Neural cell (in vitro differentiated cells): ENCODE data around the gene HPS4. TPM values are rescaled to one million over a fixed set of nuclear protein-coding genes. Genes with fewer than 3 reads are reported as not detected.

Source experiments
- H2AFZ ChIP-seq: fragments of 200-600, 300-800 bp; sonication (generic), shearing (Covaris generic); 2 replicates; pipeline ENCODE4 v1.6.0; 2014; ENCODE audit warnings: low read depth, mild to moderate bottlenecking, antibody characterized with exemption, low read length, moderate library complexity
- H3F3A ChIP-seq: fragments of 200-600 bp; shearing (Covaris generic); 2 replicates; pipeline ENCODE4 v1.6.1; 2016; ENCODE audit warnings: mild to moderate bottlenecking, moderate library complexity, mixed read lengths, antibody characterized with exemption, low read length; ENCODE audit not compliant: insufficient read depth, poor library complexity, severe bottlenecking
- H3K27ac ChIP-seq: fragments of 200-600, 300-800 bp; sonication (generic), shearing (Covaris generic); 2 replicates; pipeline ENCODE4 v1.5.1; 2014; ENCODE audit warnings: mild to moderate bottlenecking, low read length, moderate library complexity
- H3K27me3 ChIP-seq: fragments of 300-800, 200-600 bp; sonication (generic), shearing (Covaris generic); 2 replicates; pipeline ENCODE4 v1.6.0; 2014; ENCODE audit warnings: mild to moderate bottlenecking, low read depth, low read length, moderate library complexity; ENCODE audit not compliant: insufficient read depth
- H3K36me3 ChIP-seq: fragments of 300-800, 200-600 bp; sonication (generic), shearing (Covaris generic); 2 replicates; pipeline ENCODE4 v1.5.1; 2014; ENCODE audit warnings: mild to moderate bottlenecking, antibody characterized with exemption, low read length, moderate library complexity; ENCODE audit not compliant: insufficient read depth
- H3K4me2 ChIP-seq: fragments of 300-800, 200-600 bp; sonication (generic), shearing (Covaris generic); 2 replicates; pipeline ENCODE4 v1.6.0; 2014; ENCODE audit warnings: mild to moderate bottlenecking, low read length
- H3K4me3 ChIP-seq: fragments of 300-800, 200-600 bp; sonication (generic), shearing (Covaris generic); 2 replicates; pipeline ENCODE4 v1.5.1; 2014; ENCODE audit warnings: mild to moderate bottlenecking, low read length, moderate library complexity
- H3K79me2 ChIP-seq: fragments of 200-600 bp; shearing (Covaris generic); replicated peaks from 2 replicates; pipeline ENCODE4 v1.6.0; 2014; ENCODE audit warnings: mild to moderate bottlenecking, low read length, moderate library complexity; ENCODE audit not compliant: insufficient read depth
- H3K9ac ChIP-seq: fragments of 300-800, 200-600 bp; sonication (generic), shearing (Covaris generic); 2 replicates; pipeline ENCODE4 v1.6.1; 2016; ENCODE audit warnings: mild to moderate bottlenecking, low read length, mixed read lengths
- H3K9me2 ChIP-seq: fragments of 200-600 bp; shearing (Covaris generic); 2 replicates; pipeline ENCODE4 v1.6.1; 2016; ENCODE audit warnings: mild to moderate bottlenecking, low read length, mixed read lengths; ENCODE audit not compliant: insufficient read depth
- H3K9me3 ChIP-seq: fragments of 200-600, 300-800 bp; sonication (generic), shearing (Covaris generic); 2 replicates; pipeline ENCODE4 v1.6.1; 2016; ENCODE audit warnings: mild to moderate bottlenecking, mixed run types, low read length, moderate library complexity, mixed read lengths
- H4K20me1 ChIP-seq: fragments of 200-600 bp; shearing (Covaris generic); 2 replicates; pipeline ENCODE4 v1.6.1; 2016; ENCODE audit warnings: mild to moderate bottlenecking, mixed run types; ENCODE audit not compliant: insufficient read depth
- EP300 ChIP-seq: fragments of 450-650 bp; conservative IDR thresholded peaks from 2 replicates; pipeline ENCODE4 v1.6.1; 2014; ENCODE audit warnings: antibody characterized with exemption, mild to moderate bottlenecking, moderate library complexity; ENCODE audit not compliant: poor library complexity, severe bottlenecking
- EZH2 ChIP-seq: fragments of 200-600, 300-800 bp; shearing (Covaris generic), sonication (generic); IDR thresholded peaks from 2 replicates; pipeline ENCODE4 v1.6.1; 2014; ENCODE audit warnings: antibody characterized with exemption, low read length, borderline replicate concordance, mild to moderate bottlenecking; ENCODE audit not compliant: insufficient read depth, poor library complexity, severe bottlenecking
- MXI1 ChIP-seq: fragments of 450-650 bp; conservative IDR thresholded peaks from 2 replicates; pipeline ENCODE4 v1.6.1; 2014; ENCODE audit warnings: antibody characterized with exemption, mild to moderate bottlenecking; ENCODE audit not compliant: poor library complexity, severe bottlenecking
- POLR2AphosphoS5 ChIP-seq: IDR thresholded peaks from 2 replicates; pipeline ENCODE4 v1.6.1; 2012
- RAD21 ChIP-seq: fragments of 450-650 bp; conservative IDR thresholded peaks from 2 replicates; pipeline ENCODE4 v1.6.1; 2014; ENCODE audit warnings: antibody characterized with exemption, mild to moderate bottlenecking, moderate library complexity
- SMC3 ChIP-seq: fragments of 450-650 bp; conservative IDR thresholded peaks from 2 replicates; pipeline ENCODE4 v1.6.1; 2014; ENCODE audit warnings: antibody characterized with exemption, mild to moderate bottlenecking, moderate library complexity; ENCODE audit not compliant: poor library complexity
- TAF1 ChIP-seq: IDR thresholded peaks from 2 replicates; pipeline ENCODE4 v1.6.1; 2012; ENCODE audit warnings: low read depth
- polyA plus RNA-seq: library from polyadenylated mRNA; depleted of rRNA; stranded (reverse); fragments of >200 nt; gene quantifications from 2 replicates; pipeline ENCODE4 v1.2.3, GENCODE V29; 2014
- TF ChIP-seq, protein P1 (sequence below): fragments of 450-650 bp; IDR thresholded peaks from 2 replicates; pipeline ENCODE4 v1.5.1; 2014; ENCODE audit warnings: antibody characterized with exemption, mild to moderate bottlenecking, moderate library complexity; ENCODE audit not compliant: poor library complexity, severe bottlenecking
- TF ChIP-seq, protein P2 (sequence below): IDR thresholded peaks from 2 replicates; pipeline ENCODE4 v1.6.1; 2012; ENCODE audit warnings: borderline replicate concordance

The HPS4 gene
- polyA plus RNA-seq, 1 donor from 2014 or later: 54.1 TPM

DNA sequence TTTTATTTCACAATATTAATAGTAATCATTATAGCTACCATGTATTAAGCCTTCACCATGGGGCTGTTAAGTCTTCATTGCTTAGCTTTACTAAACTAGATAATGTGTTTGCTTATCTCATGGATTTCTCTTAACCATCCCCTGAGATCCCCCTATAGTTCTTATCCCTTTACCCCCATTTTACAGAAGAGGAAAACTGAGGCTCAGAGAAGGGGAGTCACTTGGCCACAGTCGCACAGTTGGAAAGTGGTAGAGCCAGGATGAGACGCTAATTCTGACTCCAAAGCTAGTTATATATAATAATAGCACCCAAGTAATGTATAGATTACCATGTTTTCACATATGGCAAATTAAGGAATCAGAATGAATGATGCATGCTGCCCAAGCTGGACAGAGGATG, 38.4 kb upstream of the HPS4 start:
- Histone ChIP-seq H3K4me3 (no peak overlapping the region), H3F3A (no peaks in the 10 kb centered on the region), H2AFZ (no peak overlapping the region), H3K27me3 (no peaks in the 10 kb centered on the region), H3K4me2 (no peak overlapping the region), H3K36me3 (no peaks in the 10 kb centered on the region), H4K20me1 (no peaks in the 10 kb centered on the region), H3K79me2 (no peaks in the 10 kb centered on the region), H3K9me3 (no peaks in the 10 kb centered on the region), H3K9ac (no peak overlapping the region), H3K9me2 (no peaks in the 10 kb centered on the region), H3K27ac (no peak overlapping the region)
- TF ChIP-seq EZH2: no peak
- TF ChIP-seq, protein P1, sequence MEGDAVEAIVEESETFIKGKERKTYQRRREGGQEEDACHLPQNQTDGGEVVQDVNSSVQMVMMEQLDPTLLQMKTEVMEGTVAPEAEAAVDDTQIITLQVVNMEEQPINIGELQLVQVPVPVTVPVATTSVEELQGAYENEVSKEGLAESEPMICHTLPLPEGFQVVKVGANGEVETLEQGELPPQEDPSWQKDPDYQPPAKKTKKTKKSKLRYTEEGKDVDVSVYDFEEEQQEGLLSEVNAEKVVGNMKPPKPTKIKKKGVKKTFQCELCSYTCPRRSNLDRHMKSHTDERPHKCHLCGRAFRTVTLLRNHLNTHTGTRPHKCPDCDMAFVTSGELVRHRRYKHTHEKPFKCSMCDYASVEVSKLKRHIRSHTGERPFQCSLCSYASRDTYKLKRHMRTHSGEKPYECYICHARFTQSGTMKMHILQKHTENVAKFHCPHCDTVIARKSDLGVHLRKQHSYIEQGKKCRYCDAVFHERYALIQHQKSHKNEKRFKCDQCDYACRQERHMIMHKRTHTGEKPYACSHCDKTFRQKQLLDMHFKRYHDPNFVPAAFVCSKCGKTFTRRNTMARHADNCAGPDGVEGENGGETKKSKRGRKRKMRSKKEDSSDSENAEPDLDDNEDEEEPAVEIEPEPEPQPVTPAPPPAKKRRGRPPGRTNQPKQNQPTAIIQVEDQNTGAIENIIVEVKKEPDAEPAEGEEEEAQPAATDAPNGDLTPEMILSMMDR: no peak
- TF ChIP-seq, protein P2, sequence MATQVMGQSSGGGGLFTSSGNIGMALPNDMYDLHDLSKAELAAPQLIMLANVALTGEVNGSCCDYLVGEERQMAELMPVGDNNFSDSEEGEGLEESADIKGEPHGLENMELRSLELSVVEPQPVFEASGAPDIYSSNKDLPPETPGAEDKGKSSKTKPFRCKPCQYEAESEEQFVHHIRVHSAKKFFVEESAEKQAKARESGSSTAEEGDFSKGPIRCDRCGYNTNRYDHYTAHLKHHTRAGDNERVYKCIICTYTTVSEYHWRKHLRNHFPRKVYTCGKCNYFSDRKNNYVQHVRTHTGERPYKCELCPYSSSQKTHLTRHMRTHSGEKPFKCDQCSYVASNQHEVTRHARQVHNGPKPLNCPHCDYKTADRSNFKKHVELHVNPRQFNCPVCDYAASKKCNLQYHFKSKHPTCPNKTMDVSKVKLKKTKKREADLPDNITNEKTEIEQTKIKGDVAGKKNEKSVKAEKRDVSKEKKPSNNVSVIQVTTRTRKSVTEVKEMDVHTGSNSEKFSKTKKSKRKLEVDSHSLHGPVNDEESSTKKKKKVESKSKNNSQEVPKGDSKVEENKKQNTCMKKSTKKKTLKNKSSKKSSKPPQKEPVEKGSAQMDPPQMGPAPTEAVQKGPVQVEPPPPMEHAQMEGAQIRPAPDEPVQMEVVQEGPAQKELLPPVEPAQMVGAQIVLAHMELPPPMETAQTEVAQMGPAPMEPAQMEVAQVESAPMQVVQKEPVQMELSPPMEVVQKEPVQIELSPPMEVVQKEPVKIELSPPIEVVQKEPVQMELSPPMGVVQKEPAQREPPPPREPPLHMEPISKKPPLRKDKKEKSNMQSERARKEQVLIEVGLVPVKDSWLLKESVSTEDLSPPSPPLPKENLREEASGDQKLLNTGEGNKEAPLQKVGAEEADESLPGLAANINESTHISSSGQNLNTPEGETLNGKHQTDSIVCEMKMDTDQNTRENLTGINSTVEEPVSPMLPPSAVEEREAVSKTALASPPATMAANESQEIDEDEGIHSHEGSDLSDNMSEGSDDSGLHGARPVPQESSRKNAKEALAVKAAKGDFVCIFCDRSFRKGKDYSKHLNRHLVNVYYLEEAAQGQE: no peak
- no peak for TF ChIP-seq SMC3
- TF ChIP-seq TAF1: no peak
- no peak for TF ChIP-seq MXI1
- TF ChIP-seq POLR2AphosphoS5: no peak
- no peak for TF ChIP-seq EP300
- TF ChIP-seq RAD21: no peak

DNA sequence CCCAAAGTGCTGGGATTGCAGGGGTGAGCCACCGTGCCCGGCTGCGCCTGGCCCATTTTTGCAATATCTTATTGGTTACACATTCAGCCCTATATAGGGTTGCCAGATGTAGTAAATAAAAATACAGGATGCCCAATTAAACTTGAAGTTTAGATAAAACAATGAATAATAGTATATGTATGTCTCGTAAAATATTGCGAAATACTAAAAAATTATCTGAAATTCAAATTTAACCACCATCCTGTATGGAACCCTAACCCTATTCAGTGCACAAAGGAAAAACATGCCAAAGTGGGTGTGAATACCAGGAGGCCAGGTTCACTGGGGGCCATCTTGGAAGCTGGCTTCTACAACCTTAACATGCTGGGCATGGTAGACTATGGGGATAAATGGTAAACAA, 33.8 kb upstream of the HPS4 start:
- H3K9ac ChIP-seq: no peak overlapping the region
- no peaks in the 10 kb centered on the region for H3K9me2 ChIP-seq
- no peak overlapping the region for H2AFZ ChIP-seq
- no peaks in the 10 kb centered on the region for H3K9me3 ChIP-seq
- no peaks in the 10 kb centered on the region for H3K36me3 ChIP-seq
- no peak overlapping the region for H3K27ac ChIP-seq
- H4K20me1 ChIP-seq: no peaks in the 10 kb centered on the region
- peaks cover 17% of the 10 kb centered on the region for H3K79me2 ChIP-seq
- H3K4me3 ChIP-seq: no peak overlapping the region
- H3K4me2 ChIP-seq: no peak overlapping the region
- H3K27me3 ChIP-seq: no peaks in the 10 kb centered on the region
- H3F3A ChIP-seq: no peaks in the 10 kb centered on the region
- no peak for TF ChIP-seq MXI1
- no peak for TF ChIP-seq EZH2
- TF ChIP-seq SMC3: no peak
- TF ChIP-seq EP300: no peak
- TF ChIP-seq, protein P2: no peak
- TF ChIP-seq RAD21: no peak
- TF ChIP-seq POLR2AphosphoS5: no peak
- TF ChIP-seq, protein P1: no peak
- no peak for TF ChIP-seq TAF1
